GM08714 (cell line): Measurements from ENCODE around the gene TFCP2.

Source experiments
- H3K4me3 ChIP-seq: fragments of 200-500 bp; sonication (Bioruptor generic); 2 replicates; pipeline ENCODE4 v1.5.1; 2014; ENCODE audit warnings: mild to moderate bottlenecking, low read length, inconsistent platforms
- ZNF274 ChIP-seq: IDR thresholded peaks from 2 replicates; pipeline ENCODE4 v1.6.1; 2012; ENCODE audit warnings: mild to moderate bottlenecking, low read depth, low read length

Gene TFCP2

DNA sequence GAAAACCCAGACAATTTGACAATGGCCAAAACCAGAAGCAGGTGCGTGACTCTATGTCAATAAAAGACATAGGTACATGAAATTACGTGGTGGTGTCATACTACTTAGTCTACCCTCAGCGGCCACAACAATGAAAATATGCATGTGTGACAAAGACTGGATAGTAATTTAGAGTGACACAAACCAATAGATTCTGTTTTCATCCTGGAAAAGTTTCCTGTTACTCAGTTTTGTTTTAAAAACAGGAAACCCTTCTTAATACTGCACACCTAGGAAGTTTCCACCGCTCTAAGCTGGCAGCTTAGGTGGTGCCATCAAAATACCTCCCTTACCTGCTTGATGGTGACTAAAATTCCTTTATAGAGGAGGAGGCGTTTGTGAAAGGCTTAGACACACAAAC, 29.8 kb upstream of the TFCP2 start:
- no peak for TF ChIP-seq ZNF274
- no peak overlapping the region for H3K4me3 ChIP-seq

DNA sequence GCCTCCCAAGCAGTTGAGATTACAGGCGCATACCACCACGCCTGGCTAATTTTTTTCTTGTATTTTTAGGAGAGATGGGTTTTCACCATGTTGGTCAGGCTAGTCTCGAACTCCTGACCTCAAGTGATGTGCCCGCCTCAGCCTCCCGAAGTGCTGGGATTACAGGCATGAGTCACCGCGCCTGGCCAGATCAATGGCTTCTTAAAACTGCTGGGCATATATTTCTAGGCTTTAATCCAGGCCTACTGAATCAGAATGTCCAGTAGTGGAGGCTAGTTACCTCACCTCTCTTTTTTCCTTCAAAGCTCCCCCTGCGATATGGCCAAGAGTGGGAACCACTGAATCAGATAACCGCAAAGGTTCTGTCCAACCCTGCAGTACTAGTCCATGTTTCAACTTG, 27.9 kb upstream of the TFCP2 start:
- no peak overlapping the region for H3K4me3 ChIP-seq
- no peak for TF ChIP-seq ZNF274

- TF ChIP-seq ZNF274, result no peak
- H3K4me3 ChIP-seq, result no peak overlapping the region
Measured at GRCh38 chr12:51200156-51200555, 27.2 kb upstream of the TFCP2 start.

- no peak overlapping the region for H3K4me3 ChIP-seq
- TF ChIP-seq ZNF274, result no peak
Measured at GRCh38 chr12:51199366-51199945, 26.5 kb upstream of the TFCP2 start.

GRCh38 chr12:51198568-51199365, 25.8 kb upstream of the TFCP2 start:
- H3K4me3 ChIP-seq, result no peak overlapping the region
- no peak for TF ChIP-seq ZNF274

DNA sequence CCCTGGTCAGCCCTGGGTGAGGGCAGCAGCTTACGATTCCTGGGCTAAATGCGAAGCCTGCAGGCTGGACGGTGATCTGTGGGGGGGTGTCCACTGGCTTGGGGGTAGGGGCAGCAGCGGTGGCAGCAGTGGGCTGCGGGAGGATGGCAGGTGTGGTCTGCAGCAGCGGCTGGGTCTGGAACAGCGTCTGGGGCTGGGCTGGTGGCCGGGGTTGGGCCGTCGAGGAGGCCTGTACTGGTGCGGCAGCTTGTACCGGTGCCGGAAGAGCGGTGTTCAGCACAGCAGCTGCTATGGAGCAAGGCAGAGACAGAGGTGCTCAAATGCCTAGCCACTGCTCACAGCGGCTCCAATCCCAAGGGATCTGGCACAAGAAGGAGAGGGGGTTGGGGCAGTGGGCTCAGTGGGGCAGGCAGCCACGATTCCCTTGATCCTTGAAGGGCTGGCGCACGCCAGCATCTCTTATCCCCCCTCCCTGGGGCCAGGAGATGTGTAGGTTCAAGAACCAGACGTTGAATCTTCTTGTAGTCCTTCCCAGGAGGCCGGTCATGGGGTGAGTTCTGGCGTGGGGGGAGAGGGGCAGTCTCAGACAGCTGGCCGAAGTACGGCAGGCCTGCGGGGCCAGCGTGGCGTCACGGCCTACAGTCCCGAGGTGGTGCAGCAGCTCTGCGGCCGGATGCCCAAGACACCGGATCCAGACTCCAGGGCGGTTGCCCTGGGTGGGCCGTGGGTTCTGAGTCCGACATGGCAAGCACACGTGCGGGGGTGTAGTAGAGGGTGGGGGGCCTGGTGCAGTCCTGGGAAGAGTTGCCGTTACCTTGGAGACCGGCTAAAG, 25.0 kb upstream of the TFCP2 start:
- no peak for TF ChIP-seq ZNF274
- H3K4me3 ChIP-seq, result no peak overlapping the region

GRCh38 chr12:51196547-51196946, 23.6 kb upstream of the TFCP2 start:
- no peak for TF ChIP-seq ZNF274
- no peak overlapping the region for H3K4me3 ChIP-seq

GRCh38 chr12:51195841-51196240, 22.9 kb upstream of the TFCP2 start:
- TF ChIP-seq ZNF274, result no peak
- H3K4me3 ChIP-seq, result no peak overlapping the region

DNA sequence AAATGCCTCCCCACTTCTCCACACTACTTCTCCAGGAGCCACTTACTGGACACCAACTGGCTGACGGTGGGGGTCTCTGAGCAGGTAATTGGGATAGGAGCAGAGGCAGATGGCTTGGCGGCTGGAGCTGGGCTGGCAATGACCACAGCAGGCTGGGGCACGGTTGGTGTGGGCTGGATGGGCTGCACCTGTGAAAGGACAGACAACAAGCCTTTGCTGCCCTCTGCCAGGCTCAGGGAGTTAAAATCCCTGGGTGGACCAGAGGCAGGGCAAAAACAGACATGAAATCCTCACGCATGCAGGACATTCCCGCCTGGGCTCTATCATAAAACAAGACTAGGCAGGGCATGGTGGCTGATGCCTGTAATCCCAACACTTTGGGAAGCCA, 19.3 kb upstream of the TFCP2 start:
- no peak for TF ChIP-seq ZNF274
- H3K4me3 ChIP-seq, result no peak overlapping the region

GRCh38 chr12:51191516-51192283, 18.8 kb upstream of the TFCP2 start:
- no peak for TF ChIP-seq ZNF274
- no peak overlapping the region for H3K4me3 ChIP-seq

- no peak overlapping the region for H3K4me3 ChIP-seq
- TF ChIP-seq ZNF274, result no peak
Measured at GRCh38 chr12:51190820-51191219, 17.9 kb upstream of the TFCP2 start.

GRCh38 chr12:51189790-51190355, 16.9 kb upstream of the TFCP2 start:
- H3K4me3 ChIP-seq, result no peak overlapping the region
- no peak for TF ChIP-seq ZNF274

DNA sequence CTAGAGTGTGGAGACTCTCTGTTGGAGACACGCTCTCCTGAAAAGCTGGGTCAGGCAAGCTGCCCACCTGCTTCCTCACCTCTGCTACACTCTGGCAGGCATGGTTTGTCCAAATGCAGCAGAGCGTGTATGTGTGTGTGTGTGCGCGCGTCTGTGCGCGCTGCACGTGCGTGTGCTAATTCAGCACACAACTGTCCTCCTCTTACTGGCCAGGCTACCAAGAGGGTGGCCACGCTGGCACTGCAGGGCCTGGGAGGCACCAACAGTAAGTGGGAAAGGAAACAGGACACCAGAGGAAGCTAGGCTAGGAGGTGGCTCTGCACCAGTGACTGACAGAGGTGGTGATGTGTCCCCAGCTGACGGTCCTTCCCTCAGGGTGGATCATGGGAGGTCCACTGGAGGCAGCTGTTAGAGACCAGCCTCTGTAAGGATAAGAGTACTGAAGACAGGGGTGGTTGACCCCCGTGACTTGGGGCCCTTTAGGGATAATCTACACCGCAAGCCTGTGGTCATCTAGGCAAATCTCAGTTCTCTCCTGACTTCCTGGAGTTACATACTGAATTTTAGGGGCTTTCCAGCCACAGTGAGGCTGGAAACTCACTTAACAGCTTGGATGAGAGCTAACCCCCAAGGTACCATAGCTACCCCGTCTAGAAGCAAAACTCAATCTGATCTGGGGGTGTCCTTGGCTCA, 15.6 kb upstream of the TFCP2 start:
- no peak overlapping the region for H3K4me3 ChIP-seq
- no peak for TF ChIP-seq ZNF274
